ENCODE measurements around the gene GAS2. TPM values are rescaled to one million over a fixed set of nuclear protein-coding genes. Genes with fewer than 3 reads are reported as not detected.
A peak's percentile ranks its signal among the peaks of the same experiment; 100 is the strongest.

The GAS2 gene
- total RNA-seq, 5 donors from 2014 or later (not counting 1 experiment from before 2014, with no cell fraction given): 2.1 to 4.2 (median 2.6) TPM

DNA sequence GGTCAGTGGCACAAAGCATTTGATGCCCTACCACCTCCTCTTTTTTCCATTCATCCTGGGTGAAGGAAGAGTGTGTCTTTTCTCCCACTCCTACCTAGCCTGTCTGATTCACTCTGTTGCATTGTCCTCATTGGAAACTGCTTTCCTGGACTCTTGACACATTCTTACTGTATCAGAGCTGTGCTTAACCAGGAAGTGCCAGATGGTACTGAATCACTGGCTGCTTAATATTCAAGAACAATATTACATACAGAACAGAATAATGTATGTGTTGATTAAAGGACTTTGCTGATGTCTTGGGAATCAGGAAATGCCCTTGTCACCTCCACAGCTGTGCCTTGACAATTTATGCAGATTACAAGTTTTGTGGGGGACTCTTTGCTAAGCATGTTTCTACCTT lies 118.8 kb downstream of the GAS2 start:
- H3K4me1 ChIP-seq (ENCODE audit: control insufficient read depth in 1 of 2, extremely low read depth in 1 of 2, insufficient read depth in 2 of 2, low read length in 2 of 2): no peaks in the 10 kb centered on the region
- Mint-ChIP-seq H3K9me3 (no peaks in the 10 kb centered on the region), H3K27me3 (no peaks in the 10 kb centered on the region), H3K4me3 (no peak overlapping the region), H3K36me3 (no peaks in the 10 kb centered on the region), H3K4me1 (peaks cover 7 to 8% (median 8%) of the 10 kb centered on the region in 3 donors), H3K27ac (no peak overlapping the region)
- DNase-seq: no peak
- H3K4me3 ChIP-seq (ENCODE audit: control insufficient read depth in 1 of 2, extremely low read depth in 1 of 2, low read length in 1 of 2): no peak overlapping the region
- POLR2A ChIA-PET: no interaction called here
- no peaks in the 10 kb centered on the region for H3K9me3 ChIP-seq
- H3K27me3 ChIP-seq (replicated peaks in 1 of 2; ENCODE audit: control insufficient read depth in 2 of 2, extremely low read depth in 1 of 2, insufficient read depth in 2 of 2, low read length in 1 of 2): no peaks in the 10 kb centered on the region
- H3K27ac ChIP-seq (ENCODE audit: low read length): no peak overlapping the region
- ATAC-seq (replicated peaks in 1 of 4): no peak
- CTCF ChIA-PET: interaction anchor here in 1 of 2 donors (1.0 to 1.1 kb wide), 3 partner anchors 40 to 456 kb away, joined by 3 read pairs; no protein-coding TSS in a partner anchor
- H3K36me3 ChIP-seq (ENCODE audit: control insufficient read depth in 2 of 2, extremely low read depth in 1 of 2, insufficient read depth in 1 of 2, low read length in 1 of 2): no peaks in the 10 kb centered on the region

DNA sequence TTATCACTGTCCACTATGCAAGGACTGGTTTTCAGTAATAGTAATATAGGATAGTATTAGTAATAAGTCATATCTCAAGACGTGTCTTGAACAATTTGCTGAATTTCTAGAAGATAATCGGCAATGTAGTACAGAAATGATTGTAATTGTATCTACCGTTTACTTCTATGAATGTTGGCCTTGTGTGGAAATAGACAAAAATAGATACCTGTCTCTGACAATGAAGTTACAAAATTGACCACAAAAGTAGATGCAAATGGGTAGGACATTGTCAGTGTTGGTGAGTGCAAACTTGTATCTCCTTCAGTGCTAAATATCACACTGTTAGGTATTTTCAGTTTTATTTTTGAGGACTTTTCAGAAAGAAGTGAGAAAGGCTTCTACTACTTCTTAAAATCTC lies 120.1 kb downstream of the GAS2 start:
- no peaks in the 10 kb centered on the region for H3K27me3 ChIP-seq (replicated peaks in 1 of 2; ENCODE audit: control insufficient read depth in 2 of 2, extremely low read depth in 1 of 2, insufficient read depth in 2 of 2, low read length in 1 of 2)
- H3K4me3 Mint-ChIP-seq: no peak overlapping the region
- H3K36me3 Mint-ChIP-seq: no peaks in the 10 kb centered on the region
- POLR2A ChIA-PET: no interaction called here
- H3K4me1 ChIP-seq (ENCODE audit: control insufficient read depth in 1 of 2, extremely low read depth in 1 of 2, insufficient read depth in 2 of 2, low read length in 2 of 2): no peaks in the 10 kb centered on the region
- ATAC-seq (replicated peaks in 1 of 4) (no peak), DNase-seq (no peak)
- WGBS (ENCODE audit: insufficient coverage): 70% methylated on average over 3 of the region's 3 CpGs
- H3K4me1 Mint-ChIP-seq: peaks cover 0 to under 1% (median 0%) of the 10 kb centered on the region in 3 donors
- H3K27me3 Mint-ChIP-seq: no peaks in the 10 kb centered on the region
- no peak overlapping the region for H3K27ac ChIP-seq (ENCODE audit: low read length)
- no peaks in the 10 kb centered on the region for H3K9me3 Mint-ChIP-seq
- H3K36me3 ChIP-seq (ENCODE audit: control insufficient read depth in 2 of 2, extremely low read depth in 1 of 2, insufficient read depth in 1 of 2, low read length in 1 of 2): no peaks in the 10 kb centered on the region
- H3K4me3 ChIP-seq (ENCODE audit: control insufficient read depth in 1 of 2, extremely low read depth in 1 of 2, low read length in 1 of 2): no peak overlapping the region
- CTCF ChIA-PET: interaction anchor here (0.7 to 2.4 kb wide), 6 partner anchors 11 to 456 kb away, joined by 3 to 7 read pairs (median 3); no protein-coding TSS in a partner anchor
- H3K9me3 ChIP-seq: no peaks in the 10 kb centered on the region
- H3K27ac Mint-ChIP-seq: no peak overlapping the region

DNA sequence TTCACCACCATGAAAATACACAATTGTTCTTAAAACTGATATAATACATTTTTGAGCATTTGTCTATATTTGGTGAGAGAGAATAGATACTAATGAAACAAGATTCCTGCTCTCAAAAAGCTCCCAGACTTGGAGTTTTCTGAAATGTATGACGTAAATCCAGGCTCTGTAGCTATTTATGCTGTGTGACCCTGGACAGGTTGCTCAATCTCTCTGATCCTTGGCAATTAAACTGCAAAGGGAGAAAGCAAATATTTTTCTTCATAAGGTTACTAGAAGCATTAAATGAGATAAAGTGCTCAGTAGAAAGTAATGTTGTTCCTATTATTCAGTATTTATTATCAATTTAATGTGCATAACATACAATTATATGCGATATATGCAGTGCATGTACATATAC lies 120.6 kb downstream of the GAS2 start:
- ChIA-PET POLR2A (no interaction called here), CTCF (interaction anchor here (0.6 to 2.4 kb wide), 11 partner anchors 9 to 460 kb away, joined by 3 to 17 read pairs (median 6); no protein-coding TSS in a partner anchor)
- no peaks in the 10 kb centered on the region for H3K9me3 Mint-ChIP-seq
- no peaks in the 10 kb centered on the region for H3K27me3 Mint-ChIP-seq
- Histone ChIP-seq H3K9me3 (no peaks in the 10 kb centered on the region), H3K27me3 (replicated peaks in 1 of 2; ENCODE audit: control insufficient read depth in 2 of 2, extremely low read depth in 1 of 2, insufficient read depth in 2 of 2, low read length in 1 of 2) (no peaks in the 10 kb centered on the region), H3K36me3 (ENCODE audit: control insufficient read depth in 2 of 2, extremely low read depth in 1 of 2, insufficient read depth in 1 of 2, low read length in 1 of 2) (no peaks in the 10 kb centered on the region), H3K4me1 (ENCODE audit: control insufficient read depth in 1 of 2, extremely low read depth in 1 of 2, insufficient read depth in 2 of 2, low read length in 2 of 2) (no peaks in the 10 kb centered on the region), H3K4me3 (ENCODE audit: control insufficient read depth in 1 of 2, extremely low read depth in 1 of 2, low read length in 1 of 2) (no peak overlapping the region), H3K27ac (ENCODE audit: low read length) (no peak overlapping the region)
- ATAC-seq (replicated peaks in 1 of 4) (no peak), DNase-seq (no peak)
- H3K36me3 Mint-ChIP-seq: no peaks in the 10 kb centered on the region
- no peaks in the 10 kb centered on the region for H3K4me1 Mint-ChIP-seq
- H3K4me3 Mint-ChIP-seq: no peak overlapping the region
- H3K27ac Mint-ChIP-seq: no peak overlapping the region
- WGBS (ENCODE audit: insufficient coverage): no CpG with 5 or more reads among the region's 2 CpGs

DNA sequence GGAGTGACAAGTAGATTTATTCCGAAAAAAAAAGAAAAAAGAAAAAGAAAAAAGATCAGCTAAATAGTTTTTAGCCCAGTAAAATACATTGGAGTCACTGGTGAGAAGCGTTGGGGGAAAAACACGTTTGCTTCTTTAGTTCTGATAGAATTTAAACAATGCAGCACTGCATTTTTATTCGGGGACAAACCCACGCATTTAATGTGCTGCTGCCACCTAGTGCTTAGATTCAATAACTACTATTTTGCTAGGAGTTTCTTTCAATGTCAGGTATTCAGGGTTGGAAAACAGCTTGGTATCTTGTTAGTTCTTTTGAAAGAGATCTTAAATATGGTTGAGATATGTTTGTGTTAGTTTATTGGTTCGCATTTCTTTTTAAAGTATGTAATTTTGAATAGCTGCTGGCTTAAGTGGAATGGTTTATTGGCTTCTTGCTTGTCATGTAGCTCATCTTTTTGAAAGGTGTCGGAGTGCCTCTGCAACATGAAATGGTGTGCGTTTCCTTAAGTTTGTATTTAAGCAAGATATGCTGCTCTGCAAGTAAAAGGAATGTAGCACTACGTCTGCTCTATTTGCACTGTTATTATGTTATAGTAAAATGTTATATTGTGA lies 121.2 kb downstream of the GAS2 start:
- no peak overlapping the region for H3K27ac Mint-ChIP-seq
- ATAC-seq (replicated peaks in 1 of 4) (peak in 3 of 4 experiments; percentile 35 to 52 (median 49)), DNase-seq (peak in 24 of 35 experiments; percentile 1 to 61 (median 10))
- WGBS (ENCODE audit: insufficient coverage): 60% methylated on average over 4 of the region's 9 CpGs
- H3K4me3 ChIP-seq (ENCODE audit: control insufficient read depth in 1 of 2, extremely low read depth in 1 of 2, low read length in 1 of 2): no peak overlapping the region
- no peaks in the 10 kb centered on the region for H3K27me3 ChIP-seq (replicated peaks in 1 of 2; ENCODE audit: control insufficient read depth in 2 of 2, extremely low read depth in 1 of 2, insufficient read depth in 2 of 2, low read length in 1 of 2)
- no peaks in the 10 kb centered on the region for H3K36me3 ChIP-seq (ENCODE audit: control insufficient read depth in 2 of 2, extremely low read depth in 1 of 2, insufficient read depth in 1 of 2, low read length in 1 of 2)
- no peaks in the 10 kb centered on the region for H3K27me3 Mint-ChIP-seq
- H3K36me3 Mint-ChIP-seq: no peaks in the 10 kb centered on the region
- ChIA-PET CTCF (interaction anchor here (0.6 to 2.4 kb wide), 22 partner anchors 8 to 544 kb away, joined by 3 to 17 read pairs (median 4); no protein-coding TSS in a partner anchor), POLR2A (no interaction called here)
- no peaks in the 10 kb centered on the region for H3K4me1 ChIP-seq (ENCODE audit: control insufficient read depth in 1 of 2, extremely low read depth in 1 of 2, insufficient read depth in 2 of 2, low read length in 2 of 2)
- H3K27ac ChIP-seq (ENCODE audit: low read length): no peak overlapping the region
- H3K9me3 Mint-ChIP-seq: no peaks in the 10 kb centered on the region
- no peaks in the 10 kb centered on the region for H3K4me1 Mint-ChIP-seq
- no peaks in the 10 kb centered on the region for H3K9me3 ChIP-seq
- no peak overlapping the region for H3K4me3 Mint-ChIP-seq

DNA sequence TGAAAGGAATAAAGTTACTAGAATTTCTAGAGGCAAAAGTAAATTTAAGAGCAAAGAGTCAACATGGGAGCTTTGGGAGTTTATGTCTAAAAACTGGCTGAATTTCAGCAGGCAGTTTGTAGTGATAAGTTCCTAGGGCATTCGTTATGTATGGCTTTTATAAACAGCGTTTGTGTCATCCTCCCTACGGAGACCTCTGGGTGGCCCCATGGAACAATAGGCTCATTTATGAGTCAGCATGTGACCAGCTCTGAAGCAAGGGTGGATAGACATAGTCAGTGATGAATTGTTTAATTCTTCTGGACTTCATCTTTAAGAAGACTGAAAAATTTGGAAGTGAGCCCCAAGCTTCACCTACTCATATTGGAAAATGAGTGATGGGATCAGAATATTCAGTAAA lies 126.1 kb downstream of the GAS2 start:
- POLR2A ChIA-PET: no interaction called here
- no peaks in the 10 kb centered on the region for H3K36me3 Mint-ChIP-seq
- no peak for DNase-seq

DNA sequence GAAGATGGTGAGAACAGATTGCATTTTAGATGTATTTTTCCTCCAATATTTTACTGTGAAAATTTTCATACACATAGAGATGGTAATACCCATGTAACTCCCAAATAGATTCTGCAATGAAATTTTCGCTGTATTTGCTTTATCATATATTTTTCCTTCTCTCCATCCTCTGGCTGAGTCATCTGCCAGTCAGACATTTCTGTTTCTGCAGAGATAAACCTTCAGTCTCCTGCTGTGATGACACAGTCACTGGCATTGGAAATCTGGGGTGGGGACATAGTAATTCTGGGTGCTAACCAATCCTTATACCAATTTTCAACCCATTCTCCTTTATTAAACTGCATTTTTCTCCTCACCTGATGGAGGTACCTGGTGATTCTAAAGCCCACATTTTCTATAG lies 129.5 kb downstream of the GAS2 start:
- Mint-ChIP-seq H3K4me1 (no peaks in the 10 kb centered on the region), H3K36me3 (no peaks in the 10 kb centered on the region), H3K4me3 (no peak overlapping the region), H3K27me3 (peaks cover 4 to 5% of the 10 kb centered on the region in 2 donors), H3K27ac (no peak overlapping the region), H3K9me3 (no peaks in the 10 kb centered on the region)
- DNase-seq (no peak), ATAC-seq (replicated peaks in 1 of 4) (no peak)
- ChIA-PET POLR2A (no interaction called here), CTCF (interaction anchor here (0.5 to 2.2 kb wide), 2 partner anchors 8 to 259 kb away, joined by 3 to 8 read pairs; no protein-coding TSS in a partner anchor)
- Histone ChIP-seq H3K27me3 (replicated peaks in 1 of 2; ENCODE audit: control insufficient read depth in 2 of 2, extremely low read depth in 1 of 2, insufficient read depth in 2 of 2, low read length in 1 of 2) (no peaks in the 10 kb centered on the region), H3K27ac (ENCODE audit: low read length) (no peak overlapping the region), H3K4me1 (ENCODE audit: control insufficient read depth in 1 of 2, extremely low read depth in 1 of 2, insufficient read depth in 2 of 2, low read length in 2 of 2) (no peaks in the 10 kb centered on the region), H3K36me3 (ENCODE audit: control insufficient read depth in 2 of 2, extremely low read depth in 1 of 2, insufficient read depth in 1 of 2, low read length in 1 of 2) (no peaks in the 10 kb centered on the region), H3K9me3 (no peaks in the 10 kb centered on the region), H3K4me3 (ENCODE audit: control insufficient read depth in 1 of 2, extremely low read depth in 1 of 2, low read length in 1 of 2) (no peak overlapping the region)
- no CpG with 5 or more reads among the region's 1 CpG for WGBS (ENCODE audit: insufficient coverage)

More for the DNA sequence above, 126.1 kb downstream of the GAS2 start:
- CTCF ChIA-PET: no interaction called here
- Mint-ChIP-seq H3K27ac (no peak overlapping the region), H3K9me3 (no peaks in the 10 kb centered on the region), H3K27me3 (no peaks in the 10 kb centered on the region), H3K4me1 (no peaks in the 10 kb centered on the region), H3K4me3 (no peak overlapping the region)
- H3K27ac ChIP-seq (ENCODE audit: low read length): no peak overlapping the region
- H3K4me1 ChIP-seq (ENCODE audit: control insufficient read depth in 1 of 2, extremely low read depth in 1 of 2, insufficient read depth in 2 of 2, low read length in 2 of 2): no peaks in the 10 kb centered on the region
- no peaks in the 10 kb centered on the region for H3K27me3 ChIP-seq (replicated peaks in 1 of 2; ENCODE audit: control insufficient read depth in 2 of 2, extremely low read depth in 1 of 2, insufficient read depth in 2 of 2, low read length in 1 of 2)
- WGBS (ENCODE audit: insufficient coverage): 75% methylated on average over 2 of the region's 3 CpGs
- no peak overlapping the region for H3K4me3 ChIP-seq (ENCODE audit: control insufficient read depth in 1 of 2, extremely low read depth in 1 of 2, low read length in 1 of 2)
- ATAC-seq (replicated peaks in 1 of 4): no peak
- H3K9me3 ChIP-seq: no peaks in the 10 kb centered on the region
- H3K36me3 ChIP-seq (ENCODE audit: control insufficient read depth in 2 of 2, extremely low read depth in 1 of 2, insufficient read depth in 1 of 2, low read length in 1 of 2): no peaks in the 10 kb centered on the region

Measured in T-cell (primary cell).